Sigmoid colon (tissue), 4 donors: Measurements from ENCODE around the gene ITGB4.

ENCODE experiments used
- CTCF ChIP-seq, 4 experiments: fragments of 450-650 bp in 3 of 4; fragments of 200-600 bp in 1 of 4; IDR thresholded peaks; one replicate each; pipeline ENCODE4 v1.5.1; 2016 to 2019; ENCODE audit warnings: antibody characterized with exemption in 4 of 4, mild to moderate bottlenecking in 3 of 4, moderate library complexity in 2 of 4
- POLR2AphosphoS5 ChIP-seq, 4 donors: sonication (generic); formaldehyde crosslinking; IDR thresholded peaks; one replicate each; pipeline ENCODE4 v1.6.1; 2017; ENCODE audit warnings: antibody characterized with exemption in 4 of 4

DNA sequence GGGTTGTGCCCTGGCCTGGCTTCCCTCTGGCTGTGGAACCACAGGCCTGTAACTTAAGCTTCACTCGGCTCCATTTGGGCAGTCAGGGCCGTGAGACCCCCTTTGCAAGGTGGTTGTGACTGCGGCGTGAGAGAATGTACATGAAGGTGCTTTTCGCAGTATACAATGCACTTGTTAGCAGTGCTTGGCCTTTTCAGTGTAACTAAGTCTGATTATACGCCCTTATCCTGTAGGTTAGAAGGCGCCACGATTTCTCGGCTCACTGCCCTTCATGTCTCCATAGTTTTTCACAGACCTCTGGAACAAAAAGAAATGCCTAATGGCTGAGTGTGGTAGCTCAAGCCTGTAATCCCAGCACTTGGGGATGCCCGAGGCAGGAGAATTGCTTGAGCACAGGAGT lies 40.8 kb upstream of the ITGB4 start:
- TF ChIP-seq CTCF (IDR thresholded peaks at IDR 0.05) (no peak), POLR2AphosphoS5 (IDR thresholded peaks at IDR 0.05) (no peak)
